ENCODE measurements around the gene NGDN.

The NGDN gene

DNA sequence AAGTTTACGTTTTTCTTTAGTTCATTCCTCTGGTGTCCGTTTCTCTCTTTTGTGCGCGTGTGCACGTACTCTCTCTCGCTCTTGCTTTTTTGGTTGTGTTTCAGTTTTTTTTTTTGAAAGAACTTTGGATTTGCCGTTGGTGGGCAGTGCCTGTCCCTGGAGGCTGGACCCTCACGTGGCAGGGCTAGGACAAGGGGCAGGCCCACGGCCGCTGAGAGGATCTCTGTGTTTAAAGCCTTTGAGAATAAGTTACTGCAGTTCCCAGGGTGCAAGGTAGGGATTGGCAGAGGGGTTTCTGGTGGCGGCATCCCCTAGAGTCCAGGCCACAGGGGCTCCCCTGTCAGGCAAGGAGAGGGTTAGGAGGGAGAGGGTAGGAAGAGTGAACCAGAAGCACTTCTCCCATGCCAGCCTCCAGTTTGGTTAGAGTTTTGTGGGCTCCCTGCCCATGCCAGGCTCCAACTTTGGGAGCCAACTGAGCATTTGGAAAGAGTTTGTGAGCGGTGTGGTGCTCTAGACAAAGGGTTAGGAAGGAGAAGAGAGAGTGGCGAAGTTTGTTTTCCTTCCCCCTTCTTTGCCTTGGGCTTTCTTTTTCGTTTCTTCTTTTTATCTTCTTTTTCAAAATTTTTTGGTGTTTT, 51.5 kb downstream of the NGDN start:
- TF ChIP-seq CTCF (IDR thresholded peaks at IDR 0.05; ENCODE audit: control insufficient read depth, extremely low read depth, insufficient read depth) = no peak
- DNase-seq (ENCODE audit: low read depth) = no peak
- no peak overlapping the region for H3K4me3 ChIP-seq (ENCODE audit: low read depth, low read length)

- no peak for DNase-seq (ENCODE audit: low read depth)
- TF ChIP-seq CTCF (IDR thresholded peaks at IDR 0.05; ENCODE audit: control insufficient read depth, extremely low read depth, insufficient read depth) = no peak
- H3K4me3 ChIP-seq (ENCODE audit: low read depth, low read length) = no peak overlapping the region
Observed at GRCh38 chr14:23521785-23522640, 52.5 kb downstream of the NGDN start.

DNA sequence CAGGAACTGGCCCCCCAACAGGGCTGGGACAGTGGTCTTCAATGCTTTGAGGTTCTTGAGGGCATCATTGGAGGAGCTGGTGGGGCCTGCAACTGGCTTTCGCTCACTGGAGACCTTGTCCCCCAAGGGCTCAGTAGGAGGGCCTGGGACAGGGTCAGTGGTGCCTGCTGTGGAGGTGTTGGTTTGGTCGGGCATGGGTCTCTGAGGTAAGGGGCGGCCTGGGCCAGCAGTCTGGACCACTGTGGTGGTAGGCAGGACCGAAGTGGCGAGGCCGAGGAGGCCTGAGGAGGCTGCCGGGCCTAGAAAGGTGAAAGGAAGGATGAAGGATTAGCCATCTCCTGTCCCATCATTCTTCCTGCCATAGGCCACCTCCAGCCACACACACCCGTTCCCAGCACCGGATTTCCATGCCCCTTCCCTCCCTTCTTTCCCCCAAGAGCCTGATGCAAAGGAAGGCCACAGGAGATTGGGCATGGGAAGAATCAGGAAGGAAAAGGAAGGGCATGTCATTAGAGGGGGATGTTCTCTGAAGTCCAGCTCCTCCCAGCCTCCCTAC, 53.2 kb downstream of the NGDN start:
- no peak for DNase-seq (ENCODE audit: low read depth)
- no peak for TF ChIP-seq CTCF (IDR thresholded peaks at IDR 0.05; ENCODE audit: control insufficient read depth, extremely low read depth, insufficient read depth)
- H3K4me3 ChIP-seq (ENCODE audit: low read depth, low read length) = no peak overlapping the region

- TF ChIP-seq CTCF (IDR thresholded peaks at IDR 0.05; ENCODE audit: control insufficient read depth, extremely low read depth, insufficient read depth) = no peak
- no peak for DNase-seq (ENCODE audit: low read depth)
- H3K4me3 ChIP-seq (ENCODE audit: low read depth, low read length) = no peak overlapping the region
Observed at GRCh38 chr14:23523229-23524016, 53.9 kb downstream of the NGDN start.

DNA sequence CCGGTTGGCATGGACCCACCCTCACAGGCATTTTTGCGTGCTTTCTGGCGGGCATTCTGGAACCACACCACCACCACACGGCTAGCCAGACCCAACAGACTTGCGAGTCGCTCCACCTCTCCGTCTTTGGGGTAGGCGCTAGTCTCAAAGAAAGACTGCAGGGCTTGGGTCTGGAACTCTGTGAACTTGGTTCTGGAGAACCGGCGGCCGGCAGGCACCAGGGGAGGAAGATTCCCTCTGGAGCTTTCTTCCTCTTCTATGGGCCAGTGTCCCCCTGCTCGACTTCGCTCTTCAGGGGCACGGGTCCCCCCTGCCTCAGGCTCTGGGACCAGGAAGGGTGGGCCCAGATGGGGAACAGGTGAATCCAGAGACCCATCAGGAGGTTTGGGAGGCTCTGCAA, 55.5 kb downstream of the NGDN start:
- TF ChIP-seq CTCF (IDR thresholded peaks at IDR 0.05; ENCODE audit: control insufficient read depth, extremely low read depth, insufficient read depth) = no peak
- no peak for DNase-seq (ENCODE audit: low read depth)
- no peak overlapping the region for H3K4me3 ChIP-seq (ENCODE audit: low read depth, low read length)

- no peak for TF ChIP-seq CTCF (IDR thresholded peaks at IDR 0.05; ENCODE audit: control insufficient read depth, extremely low read depth, insufficient read depth)
- no peak for DNase-seq (ENCODE audit: low read depth)
- H3K4me3 ChIP-seq (ENCODE audit: low read depth, low read length) = no peak overlapping the region
Observed at GRCh38 chr14:23525611-23526010, 56.1 kb downstream of the NGDN start.

Data from LNCaP clone FGC (cell line).